GM21717 (cell line): ENCODE measurements around the gene ACTG2.

Experiments
- ATAC-seq: cut with Tn5 transposase; IDR thresholded peaks from one replicate; pipeline ENCODE4 v1.9.1; 2021; ENCODE audit warnings: mild to moderate bottlenecking, moderate library complexity; ENCODE audit not compliant: unreplicated experiment

Gene ACTG2

GRCh38 chr2:73911548-73912208, 18.9 kb downstream of the ACTG2 start:
- no peak for ATAC-seq

- no peak for ATAC-seq
Measured at GRCh38 chr2:73913414-73914054, 20.7 kb downstream of the ACTG2 start.

- no peak for ATAC-seq
Measured at GRCh38 chr2:73914667-73915066, 21.9 kb downstream of the ACTG2 start.

GRCh38 chr2:73915437-73915993, 22.7 kb downstream of the ACTG2 start:
- no peak for ATAC-seq

GRCh38 chr2:73916666-73917065, 23.9 kb downstream of the ACTG2 start:
- no peak for ATAC-seq

GRCh38 chr2:73917296-73917695, 24.5 kb downstream of the ACTG2 start:
- ATAC-seq, result no peak

GRCh38 chr2:73917696-73918207, 24.9 kb downstream of the ACTG2 start:
- ATAC-seq, result no peak

- no peak for ATAC-seq
Measured at GRCh38 chr2:73918856-73919255, 26.0 kb downstream of the ACTG2 start.

DNA sequence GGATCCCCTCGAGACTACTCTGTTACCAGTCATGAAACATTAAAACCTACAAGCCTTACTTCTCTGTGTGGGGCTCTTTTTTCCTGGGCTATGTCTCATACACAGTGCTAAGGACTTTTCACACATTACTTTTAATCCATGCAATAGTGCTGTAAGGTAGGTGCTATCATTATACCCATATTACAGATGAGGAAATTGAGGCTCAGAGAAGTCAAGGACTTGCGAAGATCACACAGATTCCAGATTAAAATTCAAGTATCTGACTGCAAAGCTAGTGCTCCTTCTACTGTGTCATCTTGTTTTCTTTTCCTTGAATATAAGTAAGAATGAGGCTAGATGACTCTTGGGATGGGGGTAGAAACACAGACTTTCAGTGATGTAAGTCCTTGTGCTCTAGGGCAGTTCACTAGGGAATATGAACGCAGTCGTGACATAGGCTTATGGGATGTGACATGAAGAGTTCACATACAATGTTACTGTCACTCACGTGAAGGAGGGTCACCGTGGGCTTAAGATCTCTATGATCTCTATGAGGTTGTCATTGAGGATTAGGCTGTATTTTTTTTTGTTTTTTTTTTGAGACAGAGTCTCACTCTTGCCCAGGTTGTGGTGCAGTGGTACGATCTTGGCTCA, 26.9 kb downstream of the ACTG2 start:
- ATAC-seq, result no peak

GRCh38 chr2:73920577-73921545, 28.1 kb downstream of the ACTG2 start:
- no peak for ATAC-seq

DNA sequence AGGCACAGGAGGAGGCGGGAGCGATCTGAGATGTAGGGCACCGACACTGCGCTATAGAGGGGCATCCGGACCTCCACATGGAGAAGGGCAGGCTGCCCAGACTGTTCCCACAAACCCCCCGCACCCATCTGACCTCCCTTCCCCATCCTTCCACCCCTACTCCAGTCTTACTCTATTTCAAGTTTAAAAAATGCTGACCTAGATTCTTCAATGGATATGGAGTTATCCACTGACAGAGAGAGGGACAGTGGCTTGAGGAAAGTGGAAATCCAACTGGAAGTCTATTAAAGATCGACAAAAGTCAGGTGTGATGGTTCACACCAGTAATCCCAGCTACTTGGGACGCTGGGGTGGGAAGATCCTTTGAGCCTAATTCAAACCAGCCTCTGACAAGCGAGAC, 28.8 kb downstream of the ACTG2 start:
- no peak for ATAC-seq

GRCh38 chr2:73922681-73923080, 29.9 kb downstream of the ACTG2 start:
- no peak for ATAC-seq

DNA sequence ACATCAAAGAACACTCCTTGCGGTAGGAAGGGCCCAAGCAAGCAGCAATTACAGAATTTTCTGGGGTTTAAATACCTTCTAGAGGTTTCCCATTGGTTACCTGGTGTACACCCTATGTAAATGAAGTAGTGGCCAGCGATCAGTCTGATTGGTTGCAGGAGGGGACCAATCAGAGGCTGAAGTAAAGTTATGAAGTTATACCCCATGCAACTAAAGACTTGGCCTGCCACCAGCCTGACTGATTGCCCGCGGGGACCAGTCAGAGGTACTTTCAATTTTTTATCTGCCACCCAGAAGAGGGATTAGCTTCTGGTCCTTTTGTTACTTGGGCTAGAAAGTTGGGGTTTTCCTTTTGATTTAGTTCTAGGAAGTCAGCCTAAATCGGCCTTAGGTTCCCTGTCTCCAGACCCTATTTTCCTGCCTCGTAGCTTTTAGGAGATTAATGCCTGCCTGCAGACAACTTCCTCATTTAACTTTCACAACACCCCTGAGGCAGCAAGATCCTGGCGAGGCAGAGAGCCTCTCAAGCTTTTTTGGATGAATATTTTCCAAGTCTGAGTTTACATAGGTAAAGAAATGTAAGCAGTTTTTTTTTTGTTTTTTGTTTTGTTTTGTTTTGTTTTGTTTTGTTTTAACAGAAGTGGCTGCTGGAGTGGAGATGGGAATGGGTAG, 32.4 kb downstream of the ACTG2 start:
- no peak for ATAC-seq

DNA sequence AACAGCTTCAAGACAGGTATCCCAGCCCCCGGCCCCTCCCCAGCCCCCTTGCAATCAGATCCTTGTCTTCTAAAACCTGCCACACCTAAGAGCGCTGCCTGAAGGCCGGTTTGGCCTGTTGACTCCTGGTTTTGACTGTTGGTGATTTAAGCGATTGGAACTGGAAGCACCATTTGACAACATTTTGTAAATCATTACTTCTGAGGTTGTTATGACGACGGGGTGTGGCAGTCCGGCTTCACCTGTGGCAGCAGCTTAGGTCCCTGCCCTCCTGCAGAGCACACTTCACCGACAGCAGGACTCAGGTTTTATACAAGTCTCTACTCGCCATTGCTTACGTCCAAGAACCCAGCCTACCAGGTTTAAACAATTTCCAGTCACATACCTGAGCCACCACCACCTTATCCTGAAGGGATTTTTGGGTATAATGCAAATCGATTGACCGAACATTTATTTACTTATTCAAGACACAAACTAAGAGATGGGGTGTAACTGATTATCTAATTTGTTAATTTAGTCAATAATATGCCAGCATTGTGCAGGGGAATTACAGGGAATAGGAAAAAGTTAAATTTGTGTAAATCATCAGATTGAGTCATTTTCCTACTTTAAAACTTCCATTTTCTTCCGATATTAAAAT, 33.2 kb downstream of the ACTG2 start:
- ATAC-seq, result no peak

- ATAC-seq, result peak; percentile 98
Measured at GRCh38 chr2:73926493-73927327, 33.9 kb downstream of the ACTG2 start, which contains the start of gene DGUOK. TSS of gene DGUOK (plus strand) at chr2:73926880. CDS start at chr2:73926911, 31 bp downstream.

- ATAC-seq, result no peak
Measured at GRCh38 chr2:73927344-73927743, 34.5 kb downstream of the ACTG2 start.

DNA sequence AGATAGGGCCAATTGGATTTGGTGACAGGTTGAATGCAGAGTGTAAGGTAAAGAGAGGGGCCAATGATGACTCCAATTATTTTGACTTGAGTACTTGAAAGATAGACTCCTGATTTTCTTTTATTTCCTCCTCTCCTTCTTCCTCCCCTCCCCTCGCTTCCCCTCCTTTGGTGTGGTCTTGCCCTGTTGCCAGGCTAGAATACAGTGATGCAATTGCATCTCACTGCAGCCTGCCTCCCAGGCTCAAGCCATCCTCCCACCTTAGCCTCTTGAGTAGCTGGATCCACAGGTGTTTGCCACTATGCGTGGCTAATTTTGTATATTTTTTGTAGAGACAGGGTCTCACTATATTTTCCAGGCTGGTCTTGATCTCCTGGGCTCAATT, 36.1 kb downstream of the ACTG2 start:
- ATAC-seq, result no peak

GRCh38 chr2:73930386-73930785, 37.6 kb downstream of the ACTG2 start:
- no peak for ATAC-seq
